Measurements from ENCODE around the gene IL17A.

GRCh38 chr6:52138284-52138683, 47.9 kb upstream of the IL17A start:
- TF ChIP-seq CTCF (IDR thresholded peaks at IDR 0.05; ENCODE audit: low read length), result no peak
- TF ChIP-seq EZH2phosphoT487 (IDR thresholded peaks at IDR 0.05; ENCODE audit: low read length), result no peak
- no peak for TF ChIP-seq EZH2 (optimal IDR thresholded peaks at IDR 0.05; ENCODE audit: low read depth, low read length)

Data from MM.1S (cell line).